Amygdala (tissue), 56 donors: ENCODE results near the gene MTUS2.
"Not testable (repeated sequence)": the region's sequence is repeated elsewhere in the genome, so short reads cannot be mapped to it uniquely, and the experiment has no call there.

ENCODE experiments used
- DNase-seq, 56 donors: peaks; one replicate each; lab custom pipeline; 2025; lab: John Stamatoyannopoulos, UW

Gene MTUS2

DNA sequence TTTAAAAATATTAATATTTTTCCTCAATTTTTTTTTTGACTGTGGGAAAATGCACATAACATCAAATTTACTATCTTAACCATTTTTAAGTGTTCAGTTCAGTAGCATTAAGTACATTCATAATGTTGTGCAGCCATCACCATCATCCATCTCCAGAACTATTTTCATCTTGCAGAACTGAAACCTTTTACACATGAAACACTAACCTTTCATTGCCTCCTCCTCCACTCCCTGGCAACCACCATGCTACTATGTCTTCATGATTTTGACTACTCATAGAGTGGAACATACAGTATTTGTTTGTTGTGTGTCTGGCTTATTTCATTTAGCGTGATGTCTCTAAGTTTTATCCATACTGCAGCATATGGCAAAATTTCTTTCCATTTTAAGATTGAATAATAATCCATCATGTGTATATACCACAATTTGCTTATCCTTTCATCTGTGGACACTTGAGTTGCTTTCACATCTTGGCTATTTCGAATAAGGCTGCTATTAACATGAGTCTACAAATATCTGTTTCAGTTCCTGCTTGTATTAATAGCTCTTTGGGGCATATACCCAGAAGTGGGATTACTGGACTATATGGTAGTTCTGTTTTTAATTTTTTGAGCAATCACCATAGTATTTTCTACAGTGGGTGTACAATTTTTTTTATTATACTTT is 376.4 kb downstream of the MTUS2 start:
- no peak for DNase-seq

DNA sequence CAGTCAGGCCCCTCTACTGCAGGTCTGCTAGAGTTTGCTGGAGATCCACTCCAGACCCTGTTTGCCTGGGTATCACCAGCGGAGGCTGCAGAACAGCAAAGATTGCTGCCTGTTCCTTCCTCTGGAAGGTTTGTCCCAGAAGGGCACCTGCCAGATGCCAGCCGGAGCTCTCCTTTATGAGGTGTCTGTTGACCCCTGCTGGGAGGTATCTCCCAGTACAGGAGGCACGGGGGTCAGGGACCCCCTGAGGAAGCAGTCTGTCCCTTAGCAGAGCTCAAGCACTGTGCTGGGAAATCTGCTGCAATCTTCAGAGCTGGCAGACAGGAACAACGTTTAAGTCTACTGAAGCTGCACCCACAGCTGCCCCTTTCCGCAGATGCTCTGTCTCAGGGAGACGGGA is 382.6 kb downstream of the MTUS2 start:
- DNase-seq, result not testable (repeated sequence)

DNA sequence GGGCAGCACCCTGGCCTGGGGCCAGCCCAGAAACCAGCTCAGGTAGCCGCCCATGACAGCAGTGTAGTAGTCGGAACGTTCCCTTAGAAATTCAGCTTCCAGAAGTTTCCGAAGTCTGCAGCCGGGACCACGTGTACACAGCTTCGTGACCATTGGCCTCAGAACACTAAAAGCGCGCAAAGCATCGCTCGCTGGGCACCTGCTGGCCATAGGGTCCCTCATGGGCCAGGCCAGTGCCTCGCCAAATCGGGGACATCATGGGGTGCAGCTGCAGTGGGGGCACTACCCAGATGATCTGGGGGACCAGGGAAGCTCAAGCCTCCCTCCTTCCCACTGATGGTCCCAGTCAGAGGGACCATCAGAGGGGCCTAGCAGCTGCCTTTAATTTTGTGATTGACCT is 384.5 kb downstream of the MTUS2 start:
- DNase-seq, result no peak

DNA sequence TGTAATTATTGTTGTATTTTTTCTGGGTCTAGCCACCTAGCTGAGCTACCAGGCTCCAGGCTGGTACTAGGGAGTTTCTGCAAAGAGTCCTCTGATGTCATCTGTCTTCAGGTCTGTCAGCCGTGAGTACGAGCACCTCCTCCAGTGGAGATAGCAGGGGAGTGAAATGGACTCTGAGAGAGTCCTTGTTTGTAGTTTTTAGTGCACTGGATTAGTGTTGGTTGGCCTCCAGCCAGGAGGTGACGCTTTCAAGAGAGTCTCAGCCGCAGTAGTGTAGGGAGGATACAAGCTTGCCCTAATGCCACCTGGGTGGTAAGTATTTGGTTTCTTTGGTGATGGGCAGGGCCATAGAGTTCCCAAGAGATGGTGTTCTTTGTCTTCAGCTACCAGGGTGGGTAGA is 390.5 kb downstream of the MTUS2 start:
- no peak for DNase-seq

GRCh38 chr13:29211162-29211561 is 391.0 kb downstream of the MTUS2 start:
- DNase-seq, result not testable (repeated sequence)

- no peak for DNase-seq
Measured at GRCh38 chr13:29222458-29222857, 402.3 kb downstream of the MTUS2 start.

- DNase-seq, result no peak
Measured at GRCh38 chr13:29224206-29224605, 404.1 kb downstream of the MTUS2 start.

DNA sequence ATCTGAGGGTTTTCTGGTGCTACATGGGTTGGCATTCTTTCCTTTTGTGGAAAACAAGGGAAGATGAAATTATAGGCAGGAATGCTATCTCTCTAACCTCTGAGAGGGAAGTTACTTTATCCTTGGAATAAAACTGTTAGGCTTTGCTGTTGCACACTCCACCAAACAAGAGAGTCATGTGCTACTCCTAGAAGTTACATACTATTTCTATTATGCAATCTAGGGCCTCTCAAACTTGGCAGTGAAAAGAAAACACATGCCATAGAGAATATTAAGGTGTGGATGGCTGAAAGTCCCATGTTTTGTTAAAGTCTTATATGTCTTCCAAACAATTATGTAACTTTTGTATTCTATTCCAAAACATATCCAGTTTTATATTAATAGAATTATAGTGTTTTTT is 407.4 kb downstream of the MTUS2 start:
- no peak for DNase-seq

- no peak for DNase-seq
Measured at GRCh38 chr13:29230299-29230845, 410.2 kb downstream of the MTUS2 start.

GRCh38 chr13:29239653-29240525 is 419.8 kb downstream of the MTUS2 start:
- DNase-seq, result no peak

- DNase-seq, result no peak
Measured at GRCh38 chr13:29254626-29255370, 434.7 kb downstream of the MTUS2 start.

- no peak for DNase-seq
Measured at GRCh38 chr13:29255567-29255966, 435.4 kb downstream of the MTUS2 start.

DNA sequence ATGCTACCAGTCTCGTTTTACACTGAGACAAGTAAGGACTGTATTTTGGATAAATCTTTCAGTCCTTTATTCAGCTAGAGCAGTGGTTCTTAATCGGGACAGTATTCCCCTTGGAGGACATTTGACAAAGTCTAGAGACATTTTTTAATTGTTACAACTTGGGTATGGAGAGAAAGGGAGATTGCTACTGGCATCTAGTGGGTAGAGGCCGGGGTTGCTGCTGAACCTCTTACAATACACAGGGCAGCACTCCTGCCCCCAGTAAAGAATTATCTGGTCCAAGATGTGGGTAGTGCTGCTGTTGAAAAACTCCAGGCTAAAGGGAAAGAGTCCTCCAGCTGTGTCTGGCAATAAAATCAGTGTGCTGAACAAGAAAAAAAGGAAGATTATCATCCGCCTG is 440.5 kb downstream of the MTUS2 start:
- DNase-seq, result no peak

DNA sequence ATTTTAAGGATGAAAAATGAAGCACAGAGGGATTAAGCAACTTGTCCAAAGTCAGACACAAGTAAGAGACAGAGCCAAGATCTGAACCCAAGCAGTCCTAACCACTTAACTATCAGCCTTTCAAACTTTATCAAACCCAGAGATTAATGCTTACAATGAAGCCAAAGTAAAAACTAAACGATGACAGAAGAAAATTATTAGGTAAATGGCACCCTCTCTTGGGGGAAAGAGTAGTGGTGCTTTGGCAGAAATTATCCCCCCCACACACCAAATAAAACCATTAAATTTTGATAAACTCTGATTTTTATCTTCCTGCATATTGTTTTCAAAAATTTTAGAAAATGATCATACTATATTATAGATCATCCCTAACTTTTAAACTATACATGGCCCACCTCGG is 446.1 kb downstream of the MTUS2 start:
- no peak for DNase-seq

DNA sequence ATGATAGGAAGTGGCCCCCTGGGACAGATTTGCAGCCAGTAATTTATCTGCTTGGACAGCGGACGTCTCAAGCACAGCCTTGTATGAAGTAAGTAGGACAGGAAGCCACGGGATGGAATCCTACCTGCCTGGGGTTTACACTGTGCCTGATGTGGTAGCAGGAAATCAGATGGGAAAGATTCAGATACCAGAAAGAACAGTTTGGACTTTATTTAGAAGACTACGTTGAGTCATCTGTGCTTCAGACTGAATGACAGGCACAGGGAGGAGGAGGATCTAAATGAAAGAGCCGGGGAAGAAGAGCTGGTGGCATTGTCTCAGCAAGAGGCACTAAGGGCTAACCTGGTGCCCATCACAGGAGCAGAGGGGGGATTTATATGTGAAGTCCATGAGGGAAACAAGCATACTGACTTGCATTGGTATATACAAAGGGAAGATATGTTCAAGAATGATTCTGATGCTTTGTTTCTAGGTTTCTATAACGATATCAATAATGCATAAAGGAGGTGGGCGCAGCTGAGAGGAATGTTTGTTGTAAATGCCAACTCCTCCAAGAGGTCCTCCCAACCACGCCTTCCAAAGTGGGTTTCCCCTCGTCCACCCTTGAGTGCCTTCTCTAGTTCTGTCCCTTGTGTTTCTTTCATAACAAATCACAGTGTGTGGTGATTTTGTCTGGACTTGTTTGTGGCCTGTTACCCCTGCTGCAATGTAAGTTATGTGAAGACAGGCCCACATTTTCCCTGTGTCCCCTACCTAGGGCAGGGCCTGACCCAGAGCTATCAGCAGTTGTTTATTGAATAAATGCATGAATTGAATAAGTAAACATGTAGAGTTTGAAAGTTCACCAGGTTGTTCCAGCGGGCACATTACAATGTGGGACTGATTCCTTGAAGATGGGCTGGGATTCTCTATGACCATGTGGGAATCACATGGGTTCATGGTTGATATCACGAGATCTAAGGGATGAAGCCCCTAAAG is 446.9 kb downstream of the MTUS2 start:
- peak in 2 of 56 donors; percentile 5 to 8 for DNase-seq

DNA sequence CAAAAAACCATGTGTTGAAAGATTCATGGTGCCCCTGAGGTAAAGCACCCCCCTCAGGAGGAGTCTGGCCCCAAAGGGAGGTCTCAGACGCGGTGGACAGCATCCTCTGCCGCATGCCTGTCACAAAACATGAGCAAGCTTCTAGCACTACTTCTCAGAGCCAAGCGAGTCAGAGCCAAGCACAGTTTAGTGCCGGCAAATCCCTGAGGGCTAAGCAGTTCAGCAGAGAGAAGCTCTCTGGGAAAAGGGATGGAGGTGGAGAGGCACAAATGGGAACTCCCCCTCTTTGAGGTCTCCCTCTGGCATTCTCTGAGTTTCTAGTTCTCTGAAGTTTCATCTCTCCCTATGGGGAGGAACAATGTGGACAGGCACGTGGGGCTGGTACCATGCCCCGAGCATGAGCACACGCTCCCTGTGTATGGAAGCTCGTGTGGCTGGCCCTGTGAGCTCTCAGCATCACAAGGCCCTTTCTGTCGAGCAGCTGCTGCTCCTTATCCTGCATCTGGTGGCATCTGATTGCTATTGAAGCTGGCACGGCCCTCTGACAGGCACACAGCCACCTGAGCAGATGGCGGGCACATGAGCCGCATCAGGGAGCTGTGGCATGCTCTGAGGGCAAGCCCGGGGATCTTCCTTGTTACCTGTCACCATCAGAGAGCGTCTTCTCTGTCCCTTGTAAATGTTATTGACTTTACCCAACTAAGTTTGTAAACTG is 450.3 kb downstream of the MTUS2 start:
- DNase-seq, result no peak

DNA sequence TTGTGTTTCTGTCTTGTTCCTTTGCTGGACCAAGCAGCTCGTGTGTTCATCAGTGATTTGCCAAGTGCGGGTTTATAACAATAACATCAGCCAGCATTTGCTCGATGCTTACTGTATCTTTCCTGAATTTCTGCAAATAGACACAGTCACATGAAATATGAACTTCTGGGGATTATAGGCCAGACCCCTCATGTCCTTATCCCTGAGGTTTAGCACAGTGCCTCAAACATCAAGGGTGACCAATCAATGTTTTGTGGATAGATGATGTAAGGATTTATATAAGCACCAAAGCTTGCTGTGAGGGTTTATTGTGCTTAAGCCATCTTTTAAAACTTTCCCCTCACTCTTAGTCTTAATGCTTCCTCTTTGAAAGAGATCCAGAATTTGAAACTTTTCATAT is 451.5 kb downstream of the MTUS2 start:
- no peak for DNase-seq

DNA sequence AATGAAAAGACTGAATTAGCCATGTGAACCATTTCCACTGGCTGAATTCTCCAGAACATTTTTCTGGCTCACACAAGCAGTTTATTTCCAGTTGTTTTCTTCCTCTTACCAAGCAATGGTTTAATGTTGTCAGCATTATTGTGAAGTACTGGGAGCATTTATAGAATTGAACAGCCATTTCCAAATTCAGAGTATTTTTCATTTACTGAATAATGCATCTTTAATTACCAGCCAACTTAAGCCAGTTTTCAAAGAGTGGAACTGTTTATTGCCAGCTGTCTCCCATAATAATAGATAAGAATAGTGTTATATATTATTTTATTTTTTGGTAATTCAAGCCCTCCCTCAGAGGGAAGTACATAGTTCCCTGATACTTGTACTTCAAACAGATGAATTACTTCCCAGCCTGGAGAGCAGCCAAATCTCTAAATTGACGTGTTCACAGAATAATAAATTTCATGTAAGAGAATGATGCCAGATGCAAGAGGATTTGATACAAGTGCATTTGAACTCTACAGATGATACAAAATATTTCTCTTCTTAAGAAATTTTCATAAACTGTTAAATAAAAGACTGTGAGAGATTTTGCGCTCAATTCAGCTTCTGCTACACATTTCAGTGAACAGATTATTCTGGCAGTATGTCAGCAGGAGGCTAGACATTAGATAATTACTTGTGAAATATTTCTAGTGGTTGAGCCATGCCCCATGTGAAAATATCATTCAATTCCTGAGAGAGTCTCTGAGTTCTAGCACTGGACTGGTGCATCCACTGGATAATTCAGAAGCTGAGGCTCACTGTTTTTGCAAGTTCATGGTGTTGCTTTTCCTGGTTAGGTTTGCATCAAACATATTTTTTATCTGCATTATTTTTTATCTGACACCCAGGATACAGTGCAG is 459.5 kb downstream of the MTUS2 start:
- no peak for DNase-seq
